Liver (tissue), 9 donors: ENCODE results near the gene POLD3. TPM values are rescaled to one million over a fixed set of nuclear protein-coding genes. Genes with fewer than 3 reads are reported as not detected.
A peak's percentile ranks its signal among the peaks of the same experiment; 100 is the strongest.

Experiments
- DNase-seq: peaks from one replicate; pipeline ENCODE4 v3.0.0-alpha.2; 2017; ENCODE audit warnings: low spot score
- H3K27ac ChIP-seq, 2 donors: one replicate each; pipeline ENCODE4 v1.7.0; 2013; ENCODE audit warnings: inconsistent platforms in 2 of 2, low read length in 2 of 2, control low read depth in 1 of 2, low read depth in 1 of 2, mild to moderate bottlenecking in 1 of 2
- H3K27me3 ChIP-seq, 4 donors: one replicate each; pipeline versions ENCODE4 v1.6.1 to v1.7.0; 2013; ENCODE audit warnings: low read length in 3 of 4, inconsistent platforms in 1 of 4, mild to moderate bottlenecking in 1 of 4, moderate library complexity in 1 of 4; ENCODE audit not compliant: control insufficient read depth in 4 of 4, insufficient read depth in 4 of 4
- H3K36me3 ChIP-seq, 4 donors: one replicate each; pipeline versions ENCODE4 v1.6.1 to v1.7.0; 2013; ENCODE audit warnings: low read length in 3 of 4, mild to moderate bottlenecking in 3 of 4, low read depth in 1 of 4, moderate library complexity in 1 of 4; ENCODE audit not compliant: control insufficient read depth in 4 of 4, insufficient read depth in 3 of 4
- H3K4me1 ChIP-seq, 4 donors: one replicate each; pipeline versions ENCODE4 v1.6.1 to v1.7.0; 2013; ENCODE audit warnings: low read length in 3 of 4, mild to moderate bottlenecking in 3 of 4, moderate library complexity in 1 of 4; ENCODE audit not compliant: control insufficient read depth in 4 of 4, insufficient read depth in 4 of 4
- H3K4me3 ChIP-seq, 3 donors: one replicate each; pipeline versions ENCODE4 v1.6.1 to v1.7.0; 2013; ENCODE audit warnings: low read length in 3 of 3, control low read depth in 1 of 3, low read depth in 1 of 3, mild to moderate bottlenecking in 1 of 3
- H3K9ac ChIP-seq, 2 donors: one replicate each; pipeline ENCODE4 v1.7.0; 2013; ENCODE audit warnings: low read length in 2 of 2, mild to moderate bottlenecking in 2 of 2, moderate library complexity in 2 of 2, control low read depth in 1 of 2, low read depth in 1 of 2
- H3K9me3 ChIP-seq, 4 donors: one replicate each; pipeline versions ENCODE4 v1.6.1 to v1.7.0; 2013; ENCODE audit warnings: low read length in 3 of 4; ENCODE audit not compliant: control insufficient read depth in 4 of 4
- ATF3 ChIP-seq: IDR thresholded peaks from 2 replicates; pipeline ENCODE4 v1.6.1; 2016; ENCODE audit warnings: antibody characterized with exemption
- CTCF ChIP-seq: fragments of 150-350 bp; IDR thresholded peaks from 2 replicates; pipeline ENCODE4 v1.5.1; 2017; ENCODE audit warnings: improper control_type of control experiment, low read depth, low read length; ENCODE audit not compliant: missing input control
- EGR1 ChIP-seq, 2 donors: IDR thresholded peaks; 2 replicates each; pipeline ENCODE4 v1.6.1; 2016 to 2018; ENCODE audit warnings: antibody characterized with exemption in 2 of 2, low read depth in 2 of 2
- FOXA2 ChIP-seq: IDR thresholded peaks from 2 replicates; pipeline ENCODE4 v1.6.1; 2016; ENCODE audit warnings: antibody characterized with exemption
- GABPA ChIP-seq, 2 donors: IDR thresholded peaks in 1 of 2; conservative IDR thresholded peaks in 1 of 2; 2 replicates each; pipeline ENCODE4 v1.6.1; 2016; ENCODE audit warnings: antibody characterized with exemption in 2 of 2, mild to moderate bottlenecking in 1 of 2, moderate library complexity in 1 of 2
- HNF4A ChIP-seq, 2 donors: conservative IDR thresholded peaks; 2 replicates each; pipeline ENCODE4 v1.6.1; 2016; ENCODE audit warnings: antibody characterized with exemption in 2 of 2, mild to moderate bottlenecking in 2 of 2
- HNF4G ChIP-seq: IDR thresholded peaks from 2 replicates; pipeline ENCODE4 v1.6.1; 2016; ENCODE audit warnings: antibody characterized with exemption
- JUND ChIP-seq, 2 donors: IDR thresholded peaks; 2 replicates each; pipeline ENCODE4 v1.6.1; 2016; ENCODE audit warnings: antibody characterized with exemption in 2 of 2
- NR2F2 ChIP-seq: IDR thresholded peaks from 2 replicates; pipeline ENCODE4 v1.6.1; 2016; ENCODE audit warnings: antibody characterized with exemption
- RAD21 ChIP-seq, 2 donors: IDR thresholded peaks; 2 replicates each; pipeline ENCODE4 v1.6.1; 2016; ENCODE audit warnings: antibody characterized with exemption in 2 of 2, mild to moderate bottlenecking in 2 of 2
- REST ChIP-seq: IDR thresholded peaks from 2 replicates; pipeline ENCODE4 v1.6.1; 2016; ENCODE audit warnings: antibody characterized with exemption, mild to moderate bottlenecking
- RXRA ChIP-seq, 2 donors: IDR thresholded peaks; 2 replicates each; pipeline ENCODE4 v1.6.1; 2017 to 2018; ENCODE audit warnings: antibody characterized with exemption in 2 of 2, mild to moderate bottlenecking in 1 of 2
- YY1 ChIP-seq: IDR thresholded peaks from 2 replicates; pipeline ENCODE4 v1.6.1; 2016; ENCODE audit warnings: antibody characterized with exemption, mild to moderate bottlenecking
- ZBTB33 ChIP-seq: IDR thresholded peaks from 2 replicates; pipeline ENCODE4 v1.6.1; 2016; ENCODE audit warnings: antibody characterized with exemption
- WGBS: extraction: QIAGEN DNeasy Blood & Tissue Kit; methylation state at CpG from one replicate; pipeline ENCODE4 v1.1.7; 2013; 5-methylcytosine and 5-hydroxymethylcytosine counted together
- polyA plus RNA-seq, 2 donors: library from polyadenylated mRNA; stranded (reverse) in 1 of 2; unstranded in 1 of 2; fragments of 200-250 nt in 1 of 2; fragments of >200 nt in 1 of 2; fragmentation: Nextera tagmentation in 1 of 2; extraction: Ambion mirVana in 1 of 2; gene quantifications; one replicate each; pipeline versions ENCODE4 v1.2.1 to v1.2.3, GENCODE V29; 2013 to 2015
- total RNA-seq, 2 donors: library from RNA; depleted of rRNA; stranded (reverse); fragments of >200 nt; gene quantifications; one replicate each; pipeline ENCODE4 v1.2.3, GENCODE V29; 2014
- donor health status: healthy.
- donor health status: healthy.
- donor health status: healthy.
- donor health status: healthy.
- donor health status: healthy.

POLD3 gene
- total and polyA plus RNA-seq, 4 donors, result 3.0 to 8.3 (median 5.0) TPM

GRCh38 chr11:74570266-74571061, 21.9 kb upstream of the POLD3 start:
- no peaks in the 10 kb centered on the region for H3K27me3 ChIP-seq

GRCh38 chr11:74571062-74571399, 21.4 kb upstream of the POLD3 start:
- no peak overlapping the region for H3K9ac ChIP-seq
- WGBS, result 42% methylated on average over 2 of the region's 2 CpGs
- no peak overlapping the region for H3K4me3 ChIP-seq
- no peaks in the 10 kb centered on the region for H3K27me3 ChIP-seq
- H3K9me3 ChIP-seq, result no peaks in the 10 kb centered on the region
- TF ChIP-seq ATF3 (no peak), RXRA (IDR thresholded peaks at IDR 0.05) (no peak), HNF4A (conservative IDR thresholded peaks at IDR 0.05) (no peak), FOXA2 (no peak), EGR1 (IDR thresholded peaks at IDR 0.05; ENCODE audit: low read depth in 2 of 2) (no peak), NR2F2 (no peak), GABPA (IDR thresholded peaks at IDR 0.05 in 1 of 2, conservative IDR thresholded peaks at IDR 0.05 in 1 of 2) (no peak), RAD21 (IDR thresholded peaks at IDR 0.05) (no peak), ZBTB33 (no peak), JUND (IDR thresholded peaks at IDR 0.05) (no peak)
- H3K36me3 ChIP-seq, result no peaks in the 10 kb centered on the region
- DNase-seq, result no peak
- peaks cover 0 to 19% (median 14%) of the 10 kb centered on the region in 4 donors for H3K4me1 ChIP-seq
- H3K27ac ChIP-seq, result no peak overlapping the region

More at GRCh38 chr11:74570266-74571061, 21.9 kb upstream of the POLD3 start:
- H3K4me3 ChIP-seq, result no peak overlapping the region
- H3K9ac ChIP-seq, result no peak overlapping the region
- DNase-seq, result peak; percentile 55
- no peaks in the 10 kb centered on the region for H3K9me3 ChIP-seq
- 55% methylated on average over 8 of the region's 8 CpGs for WGBS
- H3K4me1 ChIP-seq, result peaks cover 0 to 19% (median 14%) of the 10 kb centered on the region in 4 donors
- TF ChIP-seq HNF4G, result no peak
- TF ChIP-seq NR2F2, result no peak
- TF ChIP-seq RAD21 (IDR thresholded peaks at IDR 0.05), result peak; percentile 92 to 96
- no peak for TF ChIP-seq REST
- no peak for TF ChIP-seq YY1
- TF ChIP-seq CTCF, result peak; percentile 90
- no peak for TF ChIP-seq EGR1 (IDR thresholded peaks at IDR 0.05; ENCODE audit: low read depth in 2 of 2)
- no peaks in the 10 kb centered on the region for H3K36me3 ChIP-seq
- no peak overlapping the region for H3K27ac ChIP-seq
